Tibial nerve (tissue), 4 donors: Measurements from ENCODE around the gene MED12L.

Experiments
- EP300 ChIP-seq, 2 donors: sonication (generic); formaldehyde crosslinking; IDR thresholded peaks; one replicate each; pipeline ENCODE4 v1.6.1; 2017; ENCODE audit warnings: antibody characterized with exemption in 2 of 2, mild to moderate bottlenecking in 1 of 2
- POLR2A ChIP-seq, 2 donors: fragments of 450-650 bp; IDR thresholded peaks; one replicate each; pipeline ENCODE4 v1.6.1; 2017; ENCODE audit warnings: antibody characterized with exemption in 2 of 2, mild to moderate bottlenecking in 2 of 2, moderate library complexity in 2 of 2
- TF ChIP-seq, protein P1 (sequence below), 5 experiments: fragments of 200-600 bp in 3 of 5; fragments of 450-650 bp in 2 of 5; sonication (generic) in 3 of 5; IDR thresholded peaks; one replicate each; pipeline ENCODE4 v1.5.1; 2016 to 2019; ENCODE audit warnings: antibody characterized with exemption in 5 of 5, mild to moderate bottlenecking in 3 of 5, moderate library complexity in 2 of 5

DNA sequence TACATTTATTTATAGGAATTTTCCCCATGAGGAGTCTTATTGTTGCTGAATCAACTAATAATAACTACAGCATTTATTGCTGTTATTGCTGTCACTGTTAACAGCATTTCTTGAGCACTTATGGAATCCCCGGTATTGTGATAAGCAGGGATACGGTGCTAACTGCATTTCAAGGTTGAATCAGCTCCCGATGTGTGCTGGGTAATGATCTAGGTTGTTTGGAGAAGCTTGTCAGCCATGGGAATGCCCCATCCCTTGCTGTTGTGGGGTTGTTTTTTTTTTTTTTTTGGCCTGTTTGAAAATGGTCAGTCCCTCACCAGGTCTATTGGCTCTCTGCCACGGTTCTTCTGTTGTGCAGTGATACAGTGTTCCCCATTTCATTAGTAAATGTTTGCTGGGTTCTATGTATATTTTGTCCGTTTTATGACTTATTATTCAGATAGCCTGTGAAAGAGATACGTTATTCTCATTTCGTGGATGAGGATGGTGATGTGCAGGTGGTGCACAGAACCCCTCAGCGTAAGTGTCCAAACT, 48.5 kb downstream of the MED12L start:
- TF ChIP-seq POLR2A (IDR thresholded peaks at IDR 0.05): no peak
- TF ChIP-seq, protein P1, sequence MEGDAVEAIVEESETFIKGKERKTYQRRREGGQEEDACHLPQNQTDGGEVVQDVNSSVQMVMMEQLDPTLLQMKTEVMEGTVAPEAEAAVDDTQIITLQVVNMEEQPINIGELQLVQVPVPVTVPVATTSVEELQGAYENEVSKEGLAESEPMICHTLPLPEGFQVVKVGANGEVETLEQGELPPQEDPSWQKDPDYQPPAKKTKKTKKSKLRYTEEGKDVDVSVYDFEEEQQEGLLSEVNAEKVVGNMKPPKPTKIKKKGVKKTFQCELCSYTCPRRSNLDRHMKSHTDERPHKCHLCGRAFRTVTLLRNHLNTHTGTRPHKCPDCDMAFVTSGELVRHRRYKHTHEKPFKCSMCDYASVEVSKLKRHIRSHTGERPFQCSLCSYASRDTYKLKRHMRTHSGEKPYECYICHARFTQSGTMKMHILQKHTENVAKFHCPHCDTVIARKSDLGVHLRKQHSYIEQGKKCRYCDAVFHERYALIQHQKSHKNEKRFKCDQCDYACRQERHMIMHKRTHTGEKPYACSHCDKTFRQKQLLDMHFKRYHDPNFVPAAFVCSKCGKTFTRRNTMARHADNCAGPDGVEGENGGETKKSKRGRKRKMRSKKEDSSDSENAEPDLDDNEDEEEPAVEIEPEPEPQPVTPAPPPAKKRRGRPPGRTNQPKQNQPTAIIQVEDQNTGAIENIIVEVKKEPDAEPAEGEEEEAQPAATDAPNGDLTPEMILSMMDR (IDR thresholded peaks at IDR 0.05): no peak
- no peak for TF ChIP-seq EP300 (IDR thresholded peaks at IDR 0.05)
